ENCODE data around the gene ADCY1.
"Not testable (repeated sequence)": the region's sequence is repeated elsewhere in the genome, so short reads cannot be mapped to it uniquely, and the experiment has no call there.

The ADCY1 gene

DNA sequence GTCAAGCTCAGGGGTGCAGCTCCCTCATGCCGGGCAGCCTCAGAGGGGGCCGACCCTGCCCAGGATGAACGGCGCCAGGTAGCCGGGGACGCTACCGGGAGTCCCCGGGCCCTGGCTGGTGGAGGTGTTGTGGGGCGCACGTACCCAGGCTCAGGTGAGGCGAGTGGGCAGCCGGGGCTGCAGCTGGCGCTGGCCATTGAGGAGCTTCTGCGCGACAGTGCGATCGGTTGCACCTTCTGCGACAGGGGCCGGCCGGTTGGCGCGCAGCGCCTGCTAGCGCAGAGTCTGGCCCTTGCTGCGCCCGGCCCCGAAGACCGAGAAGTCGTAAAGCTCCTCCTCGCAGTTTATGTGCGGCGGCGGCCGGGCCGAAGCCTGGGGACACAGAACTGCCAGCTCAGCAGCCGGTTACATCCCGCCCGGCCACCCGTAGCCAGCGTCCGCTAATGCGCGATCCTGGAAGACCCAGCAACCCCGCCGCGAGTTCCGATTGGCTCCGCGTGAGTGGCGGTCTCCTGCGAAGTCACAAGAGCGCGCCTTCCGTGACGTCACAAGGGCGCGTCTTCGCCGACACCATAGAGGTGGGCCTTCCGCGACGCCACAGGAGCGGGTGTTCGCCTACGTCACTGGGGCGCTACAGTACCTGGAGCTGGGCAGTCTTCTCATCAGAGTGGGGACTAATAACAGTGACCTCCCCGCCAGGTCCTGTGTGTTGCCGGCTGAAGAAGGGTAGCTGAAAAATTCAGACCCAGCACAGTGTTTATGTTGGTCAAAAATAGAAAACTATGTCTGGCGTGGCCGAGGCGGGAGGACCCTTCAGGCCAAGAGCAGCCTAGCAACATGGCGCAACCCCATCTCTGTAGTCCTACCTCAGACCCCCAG, 194.6 kb downstream of the ADCY1 start:
- peak; percentile 97 for DNase-seq

DNA sequence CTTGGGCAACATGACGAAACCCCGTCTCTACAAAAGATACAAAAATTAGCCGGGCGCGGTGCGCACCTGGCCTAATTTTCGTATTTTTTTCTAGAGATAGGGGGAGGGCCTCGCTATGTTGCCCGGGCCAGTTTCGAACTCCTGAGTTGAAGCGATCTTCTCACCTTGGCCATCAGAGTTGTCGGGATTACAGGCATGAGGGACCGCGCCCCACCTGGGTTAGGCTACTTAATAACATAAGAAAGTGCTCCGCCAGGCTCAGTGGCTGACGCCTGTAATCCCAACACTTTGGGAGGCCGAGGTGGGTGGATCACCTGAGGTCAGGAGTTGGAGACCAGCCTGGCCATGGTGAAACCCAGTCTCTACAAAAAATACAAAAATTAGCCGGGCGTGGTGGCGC, 195.5 kb downstream of the ADCY1 start:
- not testable (repeated sequence) for DNase-seq

Data from activated CD4-positive, alpha-beta T cell treated with anti-CD3 and anti-CD28 coated beads for 1 hour (primary cell).